HG03097 (cell line): ENCODE measurements around the gene UBE2L6.
"Not testable (repeated sequence)": the region's sequence is repeated elsewhere in the genome, so short reads cannot be mapped to it uniquely, and the experiment has no call there.

Experiments
- ATAC-seq: cut with Tn5 transposase; IDR thresholded peaks from one replicate; pipeline ENCODE4 v1.9.1; 2021; ENCODE audit not compliant: unreplicated experiment, low FRiP score

UBE2L6 gene

DNA sequence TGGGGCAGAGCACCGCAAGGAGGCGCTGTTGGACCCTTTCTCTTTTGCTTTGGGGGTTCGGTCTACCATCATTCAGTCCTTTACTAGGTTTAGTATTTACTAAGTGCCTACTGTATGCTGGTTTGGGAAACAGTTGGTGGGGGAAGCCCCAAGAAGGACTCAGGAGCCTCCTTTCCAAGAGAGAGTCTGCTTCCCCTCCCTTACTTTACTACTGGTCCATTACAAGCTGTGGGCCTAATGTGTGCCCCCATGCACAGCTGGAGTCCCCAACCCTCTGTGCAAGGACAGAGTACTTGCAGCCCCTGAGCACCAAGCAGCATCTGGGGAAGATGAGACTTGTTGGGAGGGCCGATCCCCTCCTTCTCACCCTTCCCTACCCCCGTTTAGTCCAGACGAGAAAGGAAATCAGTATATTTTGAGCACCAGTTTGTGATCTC is 876 bp upstream of the UBE2L6 start:
- peak; percentile 3 for ATAC-seq

DNA sequence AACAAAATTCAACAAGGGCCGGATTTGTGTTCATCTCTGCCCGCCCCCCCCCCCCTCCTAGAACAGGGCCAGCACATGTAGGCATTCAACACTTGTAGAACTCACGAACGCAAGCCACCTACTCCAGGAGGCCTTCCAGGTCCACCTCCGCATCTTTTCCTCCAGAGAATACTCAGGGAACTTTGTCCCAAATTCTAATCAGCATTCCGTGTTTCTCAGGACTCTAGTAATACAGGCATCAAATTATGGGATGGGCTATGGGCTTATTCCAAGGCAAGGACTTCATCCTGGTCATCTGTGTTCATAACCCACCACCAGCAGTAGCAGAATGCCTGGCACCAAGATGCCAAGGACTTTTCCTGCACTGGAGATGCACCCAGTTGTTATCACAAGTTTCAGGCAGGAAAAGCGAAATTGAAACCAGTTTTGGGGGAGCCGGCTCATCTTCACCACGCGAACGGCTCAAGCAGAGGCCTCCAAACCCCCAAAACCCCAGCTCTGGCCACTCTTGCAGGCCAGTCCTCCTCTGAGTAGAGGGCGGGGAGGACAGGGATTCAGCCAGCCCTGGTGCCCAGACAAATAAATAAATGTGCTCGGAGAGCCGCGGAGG is 462 bp downstream of the UBE2L6 start:
- ATAC-seq = no peak

DNA sequence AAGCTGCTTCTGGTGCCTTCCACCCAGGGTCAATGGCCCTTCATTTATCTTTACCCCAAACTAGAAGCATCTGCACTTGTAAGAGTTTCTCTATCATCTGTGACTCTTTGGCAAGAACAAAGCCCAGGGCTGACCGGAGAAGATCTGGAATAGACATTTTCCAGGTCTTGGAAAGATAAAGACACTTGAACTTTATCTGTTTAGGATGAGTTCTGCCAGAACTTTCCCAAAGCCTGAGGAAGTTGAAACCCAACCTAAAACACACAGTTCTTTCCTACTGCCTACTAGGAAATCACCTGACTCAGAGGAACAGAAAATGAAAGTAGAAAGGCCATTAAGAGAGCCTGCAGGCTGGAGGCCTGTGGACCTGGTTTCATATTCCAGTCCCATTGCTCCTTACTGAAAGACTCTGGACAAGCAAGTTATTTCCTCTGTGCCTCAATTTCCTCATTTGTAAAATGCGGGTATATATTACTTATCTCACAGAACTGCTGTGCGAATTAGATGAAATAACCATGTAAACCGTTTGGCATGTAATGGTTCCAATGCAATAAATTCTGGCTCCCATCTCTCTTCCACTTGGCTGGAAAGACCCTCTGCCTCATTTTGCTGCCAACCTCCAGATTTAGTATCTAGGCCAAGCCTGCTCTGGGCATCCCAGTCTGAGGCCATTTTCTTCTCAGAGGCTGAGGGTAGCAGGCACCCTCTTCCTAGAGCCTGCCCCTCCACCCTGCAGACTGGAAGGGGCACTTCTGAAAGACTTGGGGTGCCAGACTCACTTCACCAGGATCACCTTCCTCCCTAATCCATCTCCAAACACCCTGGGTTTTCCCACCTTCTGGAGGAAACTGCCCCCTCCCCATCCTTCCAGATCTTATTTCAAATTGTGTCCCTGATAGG is 1.2 kb downstream of the UBE2L6 start:
- ATAC-seq = peak; percentile 64

DNA sequence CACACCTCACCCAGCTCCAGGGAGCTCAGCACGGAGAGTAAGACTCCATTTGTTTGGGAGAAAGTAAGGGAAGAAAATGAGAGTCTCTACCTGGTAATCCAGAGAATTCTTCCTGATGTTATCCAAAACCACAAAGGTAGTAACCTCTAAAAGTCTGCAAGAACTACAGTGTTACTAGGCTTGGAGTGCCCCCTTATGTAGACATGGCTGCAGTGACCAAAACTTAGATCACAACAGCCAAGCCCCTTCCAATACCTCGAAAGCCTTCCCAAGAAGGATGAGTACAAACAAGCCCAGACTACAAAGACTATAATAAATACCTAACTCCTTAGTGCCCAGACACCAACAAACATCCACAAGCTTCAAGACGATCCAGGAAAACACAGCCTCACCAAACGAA is 4.9 kb downstream of the UBE2L6 start:
- ATAC-seq = no peak

DNA sequence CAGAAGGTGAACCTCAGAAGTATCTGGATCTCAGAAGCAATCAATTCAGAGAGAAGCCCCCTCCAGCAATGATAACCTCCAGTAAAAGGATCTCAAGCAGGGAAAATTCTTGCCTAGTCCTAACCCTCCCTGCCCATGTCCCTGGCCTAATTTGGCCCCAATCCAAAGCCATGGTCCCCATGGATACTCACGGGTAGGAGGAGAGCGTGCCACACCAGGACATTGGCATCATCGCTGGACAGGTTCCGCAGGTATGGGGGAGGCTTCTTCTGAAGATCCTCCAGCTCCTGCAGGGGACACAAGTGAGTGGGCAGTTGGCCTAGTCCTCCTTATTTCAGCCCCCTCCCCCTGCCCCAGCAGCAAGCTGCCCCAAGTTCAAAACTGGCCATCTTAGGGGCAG is 7.3 kb downstream of the UBE2L6 start:
- ATAC-seq = no peak

DNA sequence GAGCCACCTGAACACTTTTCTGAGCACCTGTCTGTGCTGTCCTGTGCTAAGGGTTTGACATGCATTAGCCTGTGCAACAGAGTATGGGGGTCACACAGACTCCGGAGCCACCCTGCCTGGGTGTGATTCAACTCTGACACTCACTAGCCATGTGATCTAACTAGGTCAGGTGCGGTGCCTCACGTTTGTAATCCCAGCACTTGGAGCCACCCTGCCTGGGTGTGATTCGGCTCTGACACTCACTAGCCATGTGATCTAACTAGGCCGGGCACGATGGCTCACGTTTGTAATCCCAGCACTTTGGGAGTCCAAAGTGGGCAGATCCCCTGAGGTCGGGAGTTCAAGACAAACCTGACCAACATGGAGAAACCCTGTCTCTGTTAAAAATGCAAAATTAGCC is 11.4 kb downstream of the UBE2L6 start:
- ATAC-seq = no peak

DNA sequence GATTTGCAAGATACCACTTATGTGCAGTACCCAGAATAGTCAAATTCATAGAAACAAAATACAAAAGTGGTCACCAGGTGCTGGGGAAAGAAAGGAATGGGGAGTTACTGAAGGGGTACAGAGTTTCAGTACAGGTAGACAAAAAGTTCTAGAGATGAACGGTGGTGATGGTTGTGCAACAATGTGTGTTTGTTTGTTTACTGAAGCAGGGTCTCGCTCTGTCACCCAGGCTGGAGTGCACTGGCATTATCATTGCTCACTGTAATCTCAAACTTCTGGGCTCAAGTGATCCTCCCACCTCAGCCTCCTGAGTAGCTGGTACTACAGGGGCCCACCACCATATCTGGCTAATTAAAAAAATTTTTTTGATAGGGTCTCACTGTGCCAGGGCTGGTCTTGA is 12.1 kb downstream of the UBE2L6 start:
- ATAC-seq = no peak

DNA sequence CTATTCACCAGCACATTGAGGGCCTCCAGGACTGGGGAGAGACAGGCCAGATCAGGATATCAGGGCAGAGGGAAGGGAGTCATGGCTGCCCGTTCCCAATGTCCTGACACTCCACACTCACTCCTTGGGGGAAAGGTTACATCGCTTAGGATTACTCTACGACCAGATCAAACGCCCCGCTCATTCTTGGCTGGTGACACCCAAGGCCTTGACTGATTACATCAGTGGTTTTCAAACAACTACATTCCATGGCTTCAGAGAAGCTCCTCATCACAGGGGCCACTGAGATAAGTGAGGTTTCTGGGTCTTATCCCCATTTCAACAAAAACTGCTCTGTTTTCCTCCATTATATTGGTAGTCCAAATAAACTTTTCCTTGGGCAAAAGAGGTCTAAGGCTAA is 15.0 kb downstream of the UBE2L6 start:
- no peak for ATAC-seq

DNA sequence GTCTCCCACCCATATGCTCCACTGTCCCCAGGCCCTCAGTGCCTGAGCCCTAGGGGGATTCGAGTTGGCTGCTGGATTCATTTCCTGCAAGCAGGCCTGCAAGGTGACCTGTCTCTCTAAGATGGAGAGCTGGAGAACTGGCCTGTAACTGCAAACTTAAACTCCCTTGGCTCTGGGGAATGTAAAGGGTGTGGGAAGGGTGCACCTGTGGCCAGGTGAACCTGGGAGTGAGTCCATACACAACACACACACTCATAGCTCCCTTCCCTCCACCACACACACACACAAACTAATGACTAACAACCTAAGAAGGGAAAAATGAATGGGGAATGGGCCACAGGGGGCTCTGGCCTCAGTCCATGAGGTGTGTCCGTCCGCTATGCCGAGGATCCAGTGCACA is 15.5 kb downstream of the UBE2L6 start:
- ATAC-seq = no peak

DNA sequence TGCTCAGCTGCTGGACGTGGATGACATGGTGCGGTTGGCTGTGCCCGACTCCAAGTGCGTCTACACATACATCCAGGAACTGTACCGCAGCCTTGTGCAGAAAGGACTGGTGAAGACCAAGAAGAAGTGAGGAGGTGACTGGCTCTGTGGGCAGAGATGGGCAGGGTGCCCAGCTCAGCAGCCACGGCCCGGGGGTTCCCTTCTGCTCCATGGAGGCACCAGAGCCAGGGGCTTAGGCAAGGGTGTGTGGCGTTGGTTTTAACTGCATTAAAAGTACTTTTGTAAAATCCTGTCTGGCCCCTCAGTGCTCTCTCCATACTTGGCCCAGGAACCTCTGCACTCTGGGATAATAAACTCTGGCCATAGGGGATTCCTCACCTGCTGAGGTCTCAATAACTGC is 17.5 kb downstream of the UBE2L6 start:
- ATAC-seq = no peak

DNA sequence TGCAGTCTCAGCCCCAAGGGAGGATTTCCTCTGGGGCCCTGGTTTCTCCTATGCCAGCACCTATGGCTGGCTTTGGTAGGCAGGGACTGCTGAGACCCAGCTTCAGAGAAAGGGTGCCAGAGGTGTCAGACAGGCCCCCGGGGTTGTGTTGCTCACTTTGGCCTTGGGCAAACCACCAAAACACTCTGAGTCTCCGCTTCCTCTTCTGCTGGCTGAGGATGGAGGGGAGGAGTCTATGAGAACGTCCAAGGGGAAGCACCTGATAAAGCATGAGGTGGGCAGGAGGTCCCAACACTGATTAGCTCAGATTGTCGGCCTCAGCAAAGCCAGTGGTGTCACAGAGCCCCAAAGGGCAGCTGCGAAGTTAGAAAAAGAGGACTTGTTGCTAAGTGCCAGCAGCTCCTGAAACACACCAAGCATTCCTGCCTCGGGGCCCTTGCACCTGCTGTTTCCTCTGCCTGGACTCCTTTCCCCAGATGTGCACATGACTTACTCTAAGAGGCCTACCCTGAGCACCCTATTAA is 19.6 kb downstream of the UBE2L6 start:
- peak; percentile 50 for ATAC-seq

DNA sequence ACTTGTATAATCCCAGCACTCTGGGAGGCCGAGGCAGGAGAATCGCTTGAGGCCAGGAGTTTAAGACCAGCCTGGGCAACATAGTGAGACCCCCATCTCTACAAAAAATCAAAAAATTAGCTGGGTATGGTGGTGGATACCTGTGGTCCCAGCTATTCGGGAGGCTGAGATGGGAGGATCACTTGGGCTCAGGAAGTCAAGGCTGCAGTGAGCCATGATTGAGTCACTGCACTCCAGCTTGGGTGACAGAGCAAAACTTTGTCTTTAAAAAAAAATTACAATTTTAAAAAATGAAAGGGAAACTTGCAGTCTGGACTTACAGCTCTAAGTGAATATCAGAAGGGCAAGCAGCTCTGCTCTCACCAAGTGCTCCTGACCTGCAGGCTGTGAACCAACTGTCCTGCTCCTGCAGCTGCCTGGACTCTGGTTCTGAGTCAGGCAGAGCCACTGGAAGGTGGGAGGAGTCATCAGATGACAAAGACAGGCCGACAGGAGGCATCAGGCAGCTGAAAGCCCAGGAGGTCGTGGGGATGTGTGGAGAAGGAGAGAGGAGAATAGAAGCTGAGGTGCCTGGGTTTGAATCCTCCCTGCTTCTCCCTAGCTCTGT is 20.5 kb downstream of the UBE2L6 start:
- ATAC-seq = no peak

DNA sequence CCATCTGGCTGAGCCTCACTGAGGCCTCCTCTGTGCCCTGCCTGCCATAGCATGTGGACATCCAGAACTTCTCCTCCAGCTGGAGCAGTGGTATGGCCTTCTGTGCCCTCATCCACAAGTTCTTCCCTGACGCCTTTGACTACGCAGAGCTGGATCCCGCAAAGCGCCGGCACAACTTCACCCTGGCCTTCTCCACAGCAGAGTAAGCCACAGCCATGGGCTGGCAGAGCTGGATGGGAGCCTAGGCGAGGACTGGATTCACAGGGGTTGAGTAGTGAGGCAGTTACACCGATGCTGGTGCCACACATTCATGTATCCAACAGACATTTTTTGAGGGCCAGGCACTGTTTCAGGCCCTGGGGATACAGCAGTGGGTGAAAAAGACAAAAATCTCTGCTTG is 21.0 kb downstream of the UBE2L6 start:
- no peak for ATAC-seq

DNA sequence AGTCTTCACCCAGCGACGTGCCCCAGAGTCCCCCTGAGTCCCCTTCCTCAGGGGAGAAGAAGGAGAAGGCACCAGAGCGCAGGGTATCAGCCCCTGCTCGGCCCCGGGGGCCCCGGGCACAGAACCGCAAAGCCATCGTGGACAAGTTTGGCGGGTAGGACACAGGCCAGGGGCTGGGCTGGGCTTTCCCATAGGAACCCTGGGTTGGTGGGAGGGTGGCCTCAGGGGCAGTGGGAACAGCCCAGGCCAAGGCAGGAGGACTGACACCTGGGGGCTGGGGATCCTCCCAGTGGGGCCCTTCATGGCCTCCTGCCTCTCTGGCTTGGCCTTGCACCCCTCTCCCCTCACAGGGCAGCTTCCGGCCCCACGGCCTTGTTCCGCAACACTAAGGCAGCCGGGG is 21.6 kb downstream of the UBE2L6 start:
- no peak for ATAC-seq

DNA sequence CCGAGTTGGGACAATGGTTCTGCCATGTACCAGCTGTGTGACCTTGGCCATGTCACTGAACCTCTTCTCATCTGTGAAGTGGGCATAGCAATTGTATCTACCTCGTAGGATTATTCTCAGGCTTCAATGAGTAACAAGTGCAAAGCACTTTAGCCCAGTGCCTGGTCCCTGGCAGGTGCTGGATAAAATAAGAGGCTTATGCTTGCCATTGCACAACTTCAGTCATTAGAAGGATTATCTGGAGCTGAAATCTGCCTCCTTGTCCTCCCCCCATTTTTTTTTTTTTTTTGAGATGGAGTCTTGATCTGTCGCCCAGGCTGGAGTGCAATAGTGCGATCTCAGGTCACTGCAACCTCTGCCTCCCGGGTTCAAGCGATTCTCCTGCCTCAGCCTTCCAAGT is 22.9 kb downstream of the UBE2L6 start:
- no peak for ATAC-seq

DNA sequence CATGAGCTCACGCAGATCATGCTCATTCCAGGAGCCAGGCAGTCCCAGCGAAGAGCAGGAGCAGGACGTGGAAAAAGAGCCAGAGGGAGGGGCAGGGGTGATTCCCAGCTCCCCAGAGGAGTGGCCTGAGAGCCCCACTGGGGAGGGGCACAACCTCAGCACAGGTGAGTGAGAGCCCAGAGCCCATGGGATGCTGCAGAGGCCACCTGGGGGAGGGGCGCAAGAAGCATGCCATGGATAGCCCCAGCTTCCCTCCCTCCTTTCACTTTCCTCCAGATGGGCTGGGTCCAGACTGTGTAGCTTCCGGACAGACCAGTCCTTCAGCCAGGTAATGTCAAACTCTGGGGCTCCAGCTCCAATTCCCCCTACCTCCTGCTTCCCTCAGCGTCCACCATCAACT is 23.9 kb downstream of the UBE2L6 start:
- no peak for ATAC-seq

DNA sequence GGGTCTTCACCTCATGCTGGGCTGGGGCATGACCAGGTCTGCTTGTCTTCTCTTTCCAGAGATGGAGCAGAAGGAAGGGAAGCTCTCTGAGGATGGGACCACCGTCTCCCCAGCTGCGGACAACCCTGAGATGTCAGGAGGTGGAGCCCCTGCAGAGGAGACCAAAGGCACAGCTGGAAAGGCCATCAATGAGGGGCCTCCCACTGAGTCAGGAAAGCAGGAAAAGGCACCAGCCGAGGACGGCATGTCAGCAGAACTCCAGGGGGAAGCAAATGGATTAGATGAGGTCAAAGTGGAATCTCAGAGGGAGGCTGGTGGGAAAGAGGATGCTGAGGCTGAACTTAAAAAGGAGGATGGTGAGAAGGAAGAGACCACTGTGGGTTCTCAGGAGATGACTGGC is 24.9 kb downstream of the UBE2L6 start:
- no peak for ATAC-seq

DNA sequence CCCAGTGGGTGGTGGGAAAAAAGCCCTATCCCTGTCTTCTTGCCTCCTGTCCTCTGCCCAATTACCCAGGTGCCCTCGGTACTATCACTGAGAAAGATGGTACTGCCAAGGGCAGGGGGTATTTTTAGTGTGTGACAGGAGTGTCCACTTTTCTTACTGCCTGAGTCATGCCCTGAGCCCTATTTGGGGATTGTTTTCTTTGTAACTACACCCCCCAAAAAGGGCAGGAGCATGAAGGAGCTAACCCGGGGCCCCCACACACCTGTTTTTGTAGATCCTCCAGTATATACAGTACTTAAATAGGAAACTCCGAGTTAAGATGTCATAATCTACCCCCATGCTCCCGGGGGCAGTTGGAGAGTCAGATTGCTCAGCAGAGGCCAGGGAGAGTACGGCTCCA is 26.3 kb downstream of the UBE2L6 start:
- no peak for ATAC-seq

DNA sequence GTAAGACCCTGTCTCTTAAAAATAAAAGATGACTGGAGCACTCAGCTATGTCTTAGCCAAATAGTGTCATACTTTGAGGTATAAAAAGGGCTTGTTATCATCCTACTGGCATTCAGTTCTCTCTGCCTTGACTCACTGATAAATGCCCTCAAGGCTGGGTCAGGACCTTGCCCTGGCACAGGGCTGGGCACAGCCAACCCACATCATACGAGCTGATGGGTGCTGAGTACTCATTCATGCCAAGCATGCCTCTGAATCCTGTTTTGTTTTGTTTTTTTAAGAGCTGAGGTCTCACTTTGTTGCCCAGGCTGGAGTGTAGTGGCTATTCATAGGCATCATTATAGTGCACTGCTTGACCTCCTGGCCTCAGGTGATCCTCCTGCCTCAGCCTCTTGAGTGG is 28.1 kb downstream of the UBE2L6 start:
- no peak for ATAC-seq

DNA sequence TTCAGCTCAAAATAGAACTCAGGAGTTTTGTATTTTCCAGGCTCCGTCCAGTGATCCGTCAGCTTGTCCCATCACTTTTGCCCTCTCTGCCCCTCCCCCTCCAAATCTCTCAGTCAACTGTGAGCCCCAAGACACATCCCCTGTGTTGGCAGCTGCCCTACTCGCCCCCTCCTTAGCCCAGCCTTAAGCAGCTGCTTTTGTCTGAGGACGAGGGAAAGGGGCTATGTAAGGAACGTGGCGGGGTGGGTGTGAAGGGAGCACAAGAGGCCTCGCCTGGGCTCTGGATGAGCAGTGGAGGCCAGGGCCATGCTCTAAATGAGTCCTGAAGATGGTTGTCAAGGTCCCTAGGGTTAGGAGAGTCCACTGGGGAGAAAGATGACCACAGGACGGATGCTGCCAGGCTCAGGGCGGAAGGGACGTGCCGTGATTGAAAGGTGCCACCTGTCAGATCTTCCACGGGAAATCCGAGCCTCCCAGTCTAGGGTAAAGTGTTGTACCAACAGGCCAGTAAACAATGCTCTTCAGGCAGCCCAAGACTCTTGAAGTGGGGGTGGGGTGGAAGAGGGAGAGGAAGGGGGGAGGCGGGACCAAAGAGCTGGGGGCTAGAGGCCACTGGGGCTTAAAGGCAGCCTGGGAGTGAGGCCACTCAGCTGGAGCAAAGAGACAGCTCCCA is 30.4 kb downstream of the UBE2L6 start, which contains the start of gene SMTNL1:
Gene SMTNL1, plus strand, starts transcription at position 649 of the 673 bp plus-strand sequence. CDS start 5,048 bp downstream, outside the sequence.
- no peak for ATAC-seq

DNA sequence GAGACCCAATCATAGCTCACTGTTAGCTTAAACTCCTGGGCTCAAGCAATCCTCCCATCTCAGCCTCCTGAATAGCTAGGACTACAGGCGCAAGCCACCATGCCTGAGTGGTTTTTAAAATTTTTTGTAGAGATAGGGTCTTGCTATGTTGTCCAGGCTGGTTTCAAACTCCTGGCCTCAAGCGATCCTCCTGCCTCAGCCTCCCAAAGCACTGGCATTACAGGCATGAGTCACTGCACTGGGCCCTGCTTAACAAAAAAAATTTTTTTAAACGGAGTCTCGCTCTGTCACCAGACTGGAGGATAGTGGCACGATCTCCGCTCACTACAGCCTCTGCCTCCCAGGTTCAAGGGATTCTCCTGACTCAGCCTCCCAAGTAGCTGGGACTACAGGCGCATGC is 33.0 kb downstream of the UBE2L6 start:
- not testable (repeated sequence) for ATAC-seq
